Liver (tissue), 9 donors: ENCODE measurements around the gene MLLT6. TPM values are rescaled to one million over a fixed set of nuclear protein-coding genes. Genes with fewer than 3 reads are reported as not detected.
A peak's percentile ranks its signal among the peaks of the same experiment; 100 is the strongest.

Source experiments
- DNase-seq: peaks from one replicate; pipeline ENCODE4 v3.0.0-alpha.2; 2017; ENCODE audit warnings: low spot score
- H3K27ac ChIP-seq, 2 donors: one replicate each; pipeline ENCODE4 v1.7.0; 2013; ENCODE audit warnings: inconsistent platforms in 2 of 2, low read length in 2 of 2, control low read depth in 1 of 2, low read depth in 1 of 2, mild to moderate bottlenecking in 1 of 2
- H3K27me3 ChIP-seq, 4 donors: one replicate each; pipeline versions ENCODE4 v1.6.1 to v1.7.0; 2013; ENCODE audit warnings: low read length in 3 of 4, inconsistent platforms in 1 of 4, mild to moderate bottlenecking in 1 of 4, moderate library complexity in 1 of 4; ENCODE audit not compliant: control insufficient read depth in 4 of 4, insufficient read depth in 4 of 4
- H3K36me3 ChIP-seq, 4 donors: one replicate each; pipeline versions ENCODE4 v1.6.1 to v1.7.0; 2013; ENCODE audit warnings: low read length in 3 of 4, mild to moderate bottlenecking in 3 of 4, low read depth in 1 of 4, moderate library complexity in 1 of 4; ENCODE audit not compliant: control insufficient read depth in 4 of 4, insufficient read depth in 3 of 4
- H3K4me1 ChIP-seq, 4 donors: one replicate each; pipeline versions ENCODE4 v1.6.1 to v1.7.0; 2013; ENCODE audit warnings: low read length in 3 of 4, mild to moderate bottlenecking in 3 of 4, moderate library complexity in 1 of 4; ENCODE audit not compliant: control insufficient read depth in 4 of 4, insufficient read depth in 4 of 4
- H3K4me3 ChIP-seq, 3 donors: one replicate each; pipeline versions ENCODE4 v1.6.1 to v1.7.0; 2013; ENCODE audit warnings: low read length in 3 of 3, control low read depth in 1 of 3, low read depth in 1 of 3, mild to moderate bottlenecking in 1 of 3
- H3K9ac ChIP-seq, 2 donors: one replicate each; pipeline ENCODE4 v1.7.0; 2013; ENCODE audit warnings: low read length in 2 of 2, mild to moderate bottlenecking in 2 of 2, moderate library complexity in 2 of 2, control low read depth in 1 of 2, low read depth in 1 of 2
- H3K9me3 ChIP-seq, 4 donors: one replicate each; pipeline versions ENCODE4 v1.6.1 to v1.7.0; 2013; ENCODE audit warnings: low read length in 3 of 4; ENCODE audit not compliant: control insufficient read depth in 4 of 4
- CTCF ChIP-seq: fragments of 150-350 bp; IDR thresholded peaks from 2 replicates; pipeline ENCODE4 v1.5.1; 2017; ENCODE audit warnings: improper control_type of control experiment, low read depth, low read length; ENCODE audit not compliant: missing input control
- HNF4A ChIP-seq, 2 donors: conservative IDR thresholded peaks; 2 replicates each; pipeline ENCODE4 v1.6.1; 2016; ENCODE audit warnings: antibody characterized with exemption in 2 of 2, mild to moderate bottlenecking in 2 of 2
- JUND ChIP-seq, 2 donors: IDR thresholded peaks; 2 replicates each; pipeline ENCODE4 v1.6.1; 2016; ENCODE audit warnings: antibody characterized with exemption in 2 of 2
- NR2F2 ChIP-seq: IDR thresholded peaks from 2 replicates; pipeline ENCODE4 v1.6.1; 2016; ENCODE audit warnings: antibody characterized with exemption
- TAF1 ChIP-seq: conservative IDR thresholded peaks from 2 replicates; pipeline ENCODE4 v1.6.1; 2016; ENCODE audit warnings: antibody characterized with exemption, mild to moderate bottlenecking
- YY1 ChIP-seq: IDR thresholded peaks from 2 replicates; pipeline ENCODE4 v1.6.1; 2016; ENCODE audit warnings: antibody characterized with exemption, mild to moderate bottlenecking
- ZBTB33 ChIP-seq: IDR thresholded peaks from 2 replicates; pipeline ENCODE4 v1.6.1; 2016; ENCODE audit warnings: antibody characterized with exemption
- WGBS: extraction: QIAGEN DNeasy Blood & Tissue Kit; methylation state at CpG from one replicate; pipeline ENCODE4 v1.1.7; 2013; 5-methylcytosine and 5-hydroxymethylcytosine counted together
- polyA plus RNA-seq, 2 donors: library from polyadenylated mRNA; stranded (reverse) in 1 of 2; unstranded in 1 of 2; fragments of 200-250 nt in 1 of 2; fragments of >200 nt in 1 of 2; fragmentation: Nextera tagmentation in 1 of 2; extraction: Ambion mirVana in 1 of 2; gene quantifications; one replicate each; pipeline versions ENCODE4 v1.2.1 to v1.2.3, GENCODE V29; 2013 to 2015
- total RNA-seq, 2 donors: library from RNA; depleted of rRNA; stranded (reverse); fragments of >200 nt; gene quantifications; one replicate each; pipeline ENCODE4 v1.2.3, GENCODE V29; 2014
- donor health status: healthy.
- donor health status: healthy.
- donor health status: healthy.
- donor health status: healthy.
- donor health status: healthy.

Gene MLLT6
- total and polyA plus RNA-seq, 4 donors: 3.3 to 22.8 (median 8.1) TPM

- TF ChIP-seq HNF4A (conservative IDR thresholded peaks at IDR 0.05) (peak in 1 of 2 donors; percentile 17), JUND (IDR thresholded peaks at IDR 0.05) (no peak), TAF1 (no peak)
- WGBS: 74% methylated on average over 12 of the region's 12 CpGs
- DNase-seq: no peak
These were observed 32.9 kb upstream of the MLLT6 start for GRCh38 chr17:38671939-38672720.

GRCh38 chr17:38672788-38673706 lies 32.0 kb upstream of the MLLT6 start:
- no peak for DNase-seq
- no peaks in the 10 kb centered on the region for H3K36me3 ChIP-seq
- peak overlapping the region in 1 of 3 donors; percentile 66 for H3K4me3 ChIP-seq
- H3K9ac ChIP-seq: no peak overlapping the region
- H3K4me1 ChIP-seq: peaks cover 7 to 20% (median 11%) of the 10 kb centered on the region in 4 donors
- TF ChIP-seq NR2F2 (no peak), CTCF (no peak)
- 17% methylated on average over 46 of the region's 46 CpGs for WGBS
- H3K27ac ChIP-seq: no peak overlapping the region
- peaks cover 0 to 5% (median 0%) of the 10 kb centered on the region in 4 donors for H3K27me3 ChIP-seq
- H3K9me3 ChIP-seq: no peaks in the 10 kb centered on the region

More at GRCh38 chr17:38671939-38672720, 32.9 kb upstream of the MLLT6 start:
- Histone ChIP-seq H3K4me3 (no peak overlapping the region), H3K9me3 (no peaks in the 10 kb centered on the region), H3K9ac (no peak overlapping the region), H3K27me3 (peaks cover 0 to 5% (median 0%) of the 10 kb centered on the region in 4 donors), H3K36me3 (no peaks in the 10 kb centered on the region), H3K4me1 (peaks cover 7 to 17% (median 11%) of the 10 kb centered on the region in 4 donors), H3K27ac (no peak overlapping the region)

GRCh38 chr17:38673707-38674013 lies 31.4 kb upstream of the MLLT6 start:
- Histone ChIP-seq H3K27ac (no peak overlapping the region), H3K9ac (no peak overlapping the region), H3K36me3 (no peaks in the 10 kb centered on the region), H3K4me1 (peaks cover 7 to 20% (median 11%) of the 10 kb centered on the region in 4 donors), H3K9me3 (no peaks in the 10 kb centered on the region), H3K4me3 (peak overlapping the region in 2 of 3 donors; percentile 41 to 66), H3K27me3 (peaks cover 0 to 5% (median 0%) of the 10 kb centered on the region in 4 donors)
- DNase-seq: no peak
- TF ChIP-seq YY1 (no peak), JUND (IDR thresholded peaks at IDR 0.05) (no peak), ZBTB33 (no peak), TAF1 (no peak)
- 2% methylated on average over 41 of the region's 41 CpGs for WGBS
